Heart right ventricle (tissue), 16 donors: ENCODE measurements around the gene TNFRSF8. TPM values are rescaled to one million over a fixed set of nuclear protein-coding genes. Genes with fewer than 3 reads are reported as not detected.

Experiments
- ATAC-seq, 8 donors: fragments of 200-7000 bp; cut with Tn5 transposase; one replicate each; pipeline ENCODE4 v1.9.1; 2020; ENCODE audit warnings: mild to moderate bottlenecking in 8 of 8, moderate library complexity in 8 of 8, moderate number of reproducible peaks in 1 of 8
- DNase-seq, 2 donors: peaks; one replicate each; pipeline ENCODE4 v3.0.0-alpha.2; 2020
- H3K27ac ChIP-seq, 10 donors: fragments of 200-600 bp; sonication (generic) in 2 of 10; one replicate each; pipeline versions ENCODE4 v1.5.0 to v1.8.0; 2020 to 2022; ENCODE audit warnings: mild to moderate bottlenecking in 3 of 10
- H3K27me3 ChIP-seq, 7 donors: fragments of 200-600 bp; one replicate each; pipeline ENCODE4 v1.8.0; 2021 to 2022; ENCODE audit warnings: mild to moderate bottlenecking in 2 of 7
- H3K36me3 ChIP-seq, 9 donors: fragments of 200-600 bp; sonication (generic) in 1 of 9; one replicate each; pipeline versions ENCODE4 v1.5.0 to v1.8.0; 2020 to 2022; ENCODE audit warnings: mild to moderate bottlenecking in 2 of 9
- H3K4me1 ChIP-seq, 9 donors: fragments of 200-600 bp; sonication (generic) in 1 of 9; one replicate each; pipeline versions ENCODE4 v1.5.0 to v1.8.0; 2020 to 2022; ENCODE audit warnings: mild to moderate bottlenecking in 4 of 9
- H3K4me3 ChIP-seq, 10 donors: fragments of 200-600 bp; sonication (generic) in 2 of 10; one replicate each; pipeline versions ENCODE4 v1.5.0 to v1.8.0; 2020 to 2022; ENCODE audit warnings: mild to moderate bottlenecking in 7 of 10, moderate library complexity in 2 of 10
- H3K9me3 ChIP-seq, 11 donors: fragments of 200-600 bp in 10 of 11; sonication (generic) in 2 of 11; one replicate each; pipeline versions ENCODE4 v1.5.0 to v1.8.0; 2013 to 2022; ENCODE audit warnings: mild to moderate bottlenecking in 2 of 11, control low read depth in 1 of 11, moderate library complexity in 1 of 11
- CTCF ChIP-seq, 9 donors: fragments of 200-600 bp; sonication (generic) in 2 of 9; IDR thresholded peaks; one replicate each; pipeline versions ENCODE4 v1.5.0 to v1.8.0; 2021 to 2022; ENCODE audit warnings: antibody characterized with exemption in 9 of 9, mild to moderate bottlenecking in 5 of 9, moderate library complexity in 1 of 9
- WGBS, 2 donors: extraction: QIAGEN DNeasy Blood & Tissue Kit; methylation state at CpG; one replicate each; pipeline ENCODE4 v1.1.7; 2013; ENCODE audit warnings: inconsistent platforms in 1 of 2; 5-methylcytosine and 5-hydroxymethylcytosine counted together
- intact Hi-C, 10 donors: fragments of 100-400 bp; cut with DNase I; formaldehyde crosslinking; loops; one replicate each; pipeline versions ENCODE4 v1.11.1 to v1.14.2; 2022
- polyA plus RNA-seq, 2 donors: library from polyadenylated mRNA; stranded (reverse); fragments of 200-250 nt; gene quantifications; one replicate each; pipeline ENCODE4 v1.2.3, GENCODE V29; 2013
- total RNA-seq, 10 donors: library from RNA; stranded (reverse); fragmentation: NEBNext Ultra II Directional in 3 of 10; extraction: Animal tissue kit (Norgen Biotek cat#: 25700) in 3 of 10; gene quantifications; one replicate each; pipeline versions ENCODE4 v1.2.1 to v1.2.4, GENCODE V29; 2021 to 2023
- donor health status: Arrhythmogenic right ventricular cardiomyopathy.
- donor health status: ischemic (EF 13 %, LVEDD 7.1; RV severe dilation, severe dysfunction).
- donor health status: healthy with polysubstance abuse.
- donor health status: DM: no; HTN: yes; CAD: no.
- donor health status: DM: no; HTN: no; CAD: no.
- donor health status: ischemic (EF 25% LVEDD 6.9; RV normal size, moderate dysfunction).
- donor health status: ischemic (EF 25% LVEDD 5.7; RV mildly dilated, moderate dysfunction).
- donor health status: healthy.
- donor health status: DM: yes; HTN: yes; CAD: no.
- donor health status: Ischemic cardiomyopathy.
- donor health status: ischemic (EF 35%, LVEDD 5.7; RV mildly dilated, moderate dysfunction).
- donor health status: nonischemic (EF 11% LVEDD 7.7; RV severe dilation, severe dysfunction).
- donor health status: DM: yes; HTN: yes; CAD: no.
- donor health status: PGD.
- donor health status: ischemic (EF 29% LVEDD 5.4; RV normal size, mild dysfunction).
- donor health status: nonischemic (EF 23%, LVEDD 6.1; RV moderate dilation, normal function).

The TNFRSF8 gene
- total and polyA plus RNA-seq, 12 donors = 0.21 to 2.4 (median 1.0) TPM

GRCh38 chr1:12124693-12125421 lies 61.8 kb downstream of the TNFRSF8 start:
- DNase-seq (peak; percentile 77 to 81), ATAC-seq (peak; percentile 49 to 85 (median 72))
- intact Hi-C loops = loop anchor here (1.0 to 5.0 kb wide), 4 partner anchors 37 to 84 kb away; partner anchors contain the start of gene TNFRSF1B (in 2 of the 10)
- Histone ChIP-seq H3K27ac (peak overlapping the region; percentile 31 to 75 (median 64)), H3K36me3 (no peaks in the 10 kb centered on the region), H3K4me1 (peaks cover 7 to 30% (median 19%) of the 10 kb centered on the region in 9 donors), H3K4me3 (peak overlapping the region in 3 of 10 donors; percentile 30 to 39 (median 30)), H3K9me3 (no peaks in the 10 kb centered on the region), H3K27me3 (peaks cover 0 to 14% (median 0%) of the 10 kb centered on the region in 7 donors)
- 38% methylated on average over 19 of the region's 19 CpGs for WGBS, 2 donors
- peak; percentile 91 to 98 (median 97) for TF ChIP-seq CTCF (IDR thresholded peaks at IDR 0.05)

- ATAC-seq = peak; percentile 60 to 80 (median 72)
Measured at GRCh38 chr1:12125422-12126355, 62.6 kb downstream of the TNFRSF8 start.

GRCh38 chr1:12126781-12127180 lies 63.7 kb downstream of the TNFRSF8 start:
- intact Hi-C loops = loop anchor here in 4 of 10 donors (5.0 kb wide), 2 partner anchors 36 to 41 kb away; partner anchors contain the start of gene TNFRSF1B (in 2 of the 4)
- WGBS, 2 donors = 92% methylated on average over 9 of the region's 9 CpGs
- no peaks in the 10 kb centered on the region for H3K9me3 ChIP-seq
- peak overlapping the region in 4 of 10 donors; percentile 23 to 39 (median 30) for H3K4me3 ChIP-seq
- H3K4me1 ChIP-seq = peaks cover 7 to 45% (median 23%) of the 10 kb centered on the region in 9 donors
- peak overlapping the region in 4 of 10 donors; percentile 67 to 75 (median 69) for H3K27ac ChIP-seq
- peaks cover 0 to 14% (median 0%) of the 10 kb centered on the region in 7 donors for H3K27me3 ChIP-seq
- DNase-seq (no peak), ATAC-seq (peak in 1 of 8 donors; percentile 8)
- TF ChIP-seq CTCF (IDR thresholded peaks at IDR 0.05) = no peak
- H3K36me3 ChIP-seq = no peaks in the 10 kb centered on the region

More at GRCh38 chr1:12125422-12126355, 62.6 kb downstream of the TNFRSF8 start:
- TF ChIP-seq CTCF (IDR thresholded peaks at IDR 0.05) = no peak
- H3K27ac ChIP-seq = peak overlapping the region; percentile 31 to 75 (median 64)
- peak in 1 of 2 donors; percentile 36 for DNase-seq
- intact Hi-C loops = loop anchor here in 8 of 10 donors (1.0 to 5.0 kb wide), 4 partner anchors 37 to 84 kb away; partner anchors contain the start of gene TNFRSF1B (in 2 of the 8)
- H3K36me3 ChIP-seq = no peaks in the 10 kb centered on the region
- peaks cover 7 to 34% (median 19%) of the 10 kb centered on the region in 9 donors for H3K4me1 ChIP-seq
- H3K4me3 ChIP-seq = peak overlapping the region in 8 of 10 donors; percentile 6 to 39 (median 24)
- 64 to 75% methylated on average over 24 of the region's 24 CpGs for WGBS, 2 donors
- no peaks in the 10 kb centered on the region for H3K9me3 ChIP-seq
- H3K27me3 ChIP-seq = peaks cover 0 to 14% (median 0%) of the 10 kb centered on the region in 7 donors
